Tibial artery (tissue), 4 donors: ENCODE results near the gene AGBL1.

Source experiments
- DNase-seq, 2 donors: peaks; one replicate each; pipeline ENCODE4 v3.0.0-alpha.2; 2019
- H3K27ac ChIP-seq, 2 donors: fragments of 200-600 bp; sonication (generic) in 1 of 2; 1 replicate in 1 of 2; 2 replicates in 1 of 2; pipeline ENCODE4 v1.5.1; 2018 to 2019; ENCODE audit warnings: mild to moderate bottlenecking in 1 of 2
- H3K27me3 ChIP-seq, 2 donors: fragments of 200-600 bp; sonication (generic) in 1 of 2; one replicate each; pipeline versions ENCODE4 v1.5.1 to v1.6.0; 2016 to 2019
- H3K36me3 ChIP-seq, 3 donors: fragments of 200-600 bp; sonication (generic) in 2 of 3; one replicate each; pipeline ENCODE4 v1.5.1; 2016 to 2019; ENCODE audit warnings: mild to moderate bottlenecking in 2 of 3
- H3K4me1 ChIP-seq, 4 donors: fragments of 200-600 bp; sonication (generic) in 2 of 4; 1 replicate in 3 of 4; 2 replicates in 1 of 4; pipeline ENCODE4 v1.5.1; 2016 to 2019
- H3K4me3 ChIP-seq, 2 donors: fragments of 200-600 bp; sonication (generic) in 1 of 2; 1 replicate in 1 of 2; 2 replicates in 1 of 2; pipeline ENCODE4 v1.5.1; 2018 to 2019; ENCODE audit warnings: mild to moderate bottlenecking in 2 of 2
- H3K9me3 ChIP-seq, 3 donors: fragments of 200-600 bp; sonication (generic) in 1 of 3; one replicate each; pipeline ENCODE4 v1.5.1; 2016 to 2019
- CTCF ChIP-seq, 2 experiments: fragments of 200-600 bp in 1 of 2; fragments of 450-650 bp in 1 of 2; IDR thresholded peaks; one replicate each; pipeline ENCODE4 v1.5.1; 2017 to 2019; ENCODE audit warnings: antibody characterized with exemption in 2 of 2, mild to moderate bottlenecking in 1 of 2, moderate library complexity in 1 of 2
- intact Hi-C: fragments of 100-400 bp; cut with DNase I; formaldehyde crosslinking; loops from one replicate; pipeline ENCODE4 v1.15.0; 2023; ENCODE audit warnings: low total_unique reads

Gene AGBL1

DNA sequence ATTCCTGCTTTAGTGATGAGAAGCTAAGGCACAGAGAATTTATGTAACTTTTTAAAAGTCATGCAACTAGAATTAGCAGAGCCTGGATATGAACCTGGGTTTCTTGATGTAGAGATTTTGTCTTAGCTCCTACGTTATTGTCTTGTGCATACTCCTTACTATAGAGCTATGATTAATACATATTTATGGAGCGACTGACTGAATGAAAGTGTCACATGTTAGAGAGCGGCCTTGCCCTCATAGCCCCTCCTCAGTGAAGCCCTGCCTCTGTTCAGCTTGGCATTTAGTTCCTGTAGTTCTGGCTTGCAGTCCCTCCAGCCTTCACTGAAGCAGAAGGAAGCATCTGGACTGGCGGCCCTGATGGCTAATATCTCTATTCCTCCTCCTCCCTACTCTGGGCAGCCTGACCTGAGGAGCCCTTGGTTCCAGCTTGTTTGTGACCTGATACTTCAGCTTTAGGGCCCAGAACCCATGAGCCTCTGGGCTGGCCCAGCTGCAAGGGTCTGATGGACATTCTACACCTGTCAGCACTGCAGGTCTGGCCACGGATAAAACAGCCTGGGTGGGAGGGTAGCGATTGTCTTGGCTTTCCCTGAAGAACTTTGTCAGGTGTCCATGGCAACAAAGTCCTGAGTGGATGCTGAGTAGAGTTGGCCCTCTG, 13.4 kb upstream of the AGBL1 start:
- Histone ChIP-seq H3K36me3 (no peaks in the 10 kb centered on the region), H3K9me3 (no peaks in the 10 kb centered on the region), H3K27ac (no peak overlapping the region), H3K4me3 (no peak overlapping the region), H3K27me3 (peaks cover 0 to 5% of the 10 kb centered on the region in 2 donors), H3K4me1 (no peaks in the 10 kb centered on the region)
- intact Hi-C loops = no loop called here
- no peak for TF ChIP-seq CTCF (IDR thresholded peaks at IDR 0.05)
- no peak for DNase-seq

DNA sequence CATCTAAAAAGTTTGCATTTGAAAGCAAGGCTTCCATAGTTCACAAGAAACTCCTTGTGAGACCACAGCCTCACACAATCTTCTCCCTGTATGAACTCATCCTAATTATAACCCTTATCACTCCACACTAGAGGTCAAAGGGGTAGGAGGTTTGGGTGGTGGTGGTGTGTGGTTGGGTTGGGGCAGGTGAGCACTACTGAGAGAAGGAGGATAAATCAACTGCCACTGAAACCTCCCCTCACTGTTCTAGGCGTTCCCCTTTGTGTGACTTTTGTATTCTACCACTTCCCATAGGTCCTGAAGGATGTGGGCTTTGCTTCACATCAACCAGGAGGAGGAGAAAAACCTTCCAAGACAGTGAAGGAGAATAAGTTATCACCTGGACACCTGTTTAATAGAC, 6.4 kb upstream of the AGBL1 start:
- H3K9me3 ChIP-seq = no peaks in the 10 kb centered on the region
- no peaks in the 10 kb centered on the region for H3K36me3 ChIP-seq
- no peak overlapping the region for H3K4me3 ChIP-seq
- no peak overlapping the region for H3K27ac ChIP-seq
- peaks cover 0 to 2% of the 10 kb centered on the region in 2 donors for H3K27me3 ChIP-seq
- no peak for TF ChIP-seq CTCF (IDR thresholded peaks at IDR 0.05)
- H3K4me1 ChIP-seq = no peaks in the 10 kb centered on the region
- intact Hi-C loops = no loop called here
- DNase-seq = no peak

- intact Hi-C loops = no loop called here
- no peaks in the 10 kb centered on the region for H3K9me3 ChIP-seq
- H3K27me3 ChIP-seq = peaks cover 0 to 5% of the 10 kb centered on the region in 2 donors
- H3K36me3 ChIP-seq = no peaks in the 10 kb centered on the region
- DNase-seq = no peak
- TF ChIP-seq CTCF (IDR thresholded peaks at IDR 0.05) = no peak
- H3K4me3 ChIP-seq = no peak overlapping the region
- H3K27ac ChIP-seq = no peak overlapping the region
- H3K4me1 ChIP-seq = no peaks in the 10 kb centered on the region
These were observed 3.2 kb upstream of the AGBL1 start for GRCh38 chr15:86076468-86076867.

- intact Hi-C loops = no loop called here
These were observed 2.6 kb upstream of the AGBL1 start for GRCh38 chr15:86077070-86077469.

DNA sequence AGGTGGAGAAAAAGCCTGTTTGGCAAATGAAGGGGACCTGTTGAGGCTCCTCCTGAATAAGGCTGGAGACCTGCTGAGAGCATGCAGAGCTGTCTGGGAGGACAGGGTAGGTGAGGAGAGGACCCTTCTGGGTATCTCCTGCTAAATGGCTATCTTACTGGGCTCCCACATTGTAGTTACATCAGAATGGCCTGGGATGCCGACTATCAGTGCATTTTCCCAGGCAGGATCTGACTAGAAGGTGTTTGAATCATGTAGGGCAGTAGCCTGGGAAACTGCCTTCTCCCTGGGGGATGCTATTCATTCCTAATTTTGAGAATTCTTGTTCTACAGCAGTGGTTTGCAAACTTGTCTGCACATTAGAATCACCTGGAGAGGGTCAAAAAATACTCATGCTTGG, 631 bp downstream of the AGBL1 start:
- H3K9me3 ChIP-seq = no peaks in the 10 kb centered on the region
- H3K36me3 ChIP-seq = no peaks in the 10 kb centered on the region
- H3K27me3 ChIP-seq = peaks cover 0 to 5% of the 10 kb centered on the region in 2 donors
- H3K4me1 ChIP-seq = no peaks in the 10 kb centered on the region
- no peak overlapping the region for H3K27ac ChIP-seq
- DNase-seq = no peak
- no peak for TF ChIP-seq CTCF (IDR thresholded peaks at IDR 0.05)
- H3K4me3 ChIP-seq = no peak overlapping the region
- intact Hi-C loops = no loop called here

More at GRCh38 chr15:86077070-86077469, 2.6 kb upstream of the AGBL1 start:
- H3K9me3 ChIP-seq = no peaks in the 10 kb centered on the region
- H3K36me3 ChIP-seq = no peaks in the 10 kb centered on the region
- H3K27me3 ChIP-seq = peaks cover 0 to 5% of the 10 kb centered on the region in 2 donors
- no peak overlapping the region for H3K27ac ChIP-seq
- no peak overlapping the region for H3K4me3 ChIP-seq
- no peak for TF ChIP-seq CTCF (IDR thresholded peaks at IDR 0.05)
- DNase-seq = no peak
- no peaks in the 10 kb centered on the region for H3K4me1 ChIP-seq
